Fibroblast of skin of abdomen (primary cell): Measurements from ENCODE around the gene GIMAP4.
"Not testable (repeated sequence)": the region's sequence is repeated elsewhere in the genome, so short reads cannot be mapped to it uniquely, and the experiment has no call there.

Experiments
- DNase-seq: peaks from one replicate; pipeline ENCODE4 v3.0.0-alpha.2; 2013

The GIMAP4 gene

GRCh38 chr7:150580638-150581394 lies 13.6 kb downstream of the GIMAP4 start:
- no peak for DNase-seq

- no peak for DNase-seq
Measured at GRCh38 chr7:150585199-150585598, 18.0 kb downstream of the GIMAP4 start.

GRCh38 chr7:150586068-150586784 lies 19.0 kb downstream of the GIMAP4 start:
- no peak for DNase-seq

GRCh38 chr7:150586785-150587152 lies 19.6 kb downstream of the GIMAP4 start:
- no peak for DNase-seq

GRCh38 chr7:150587551-150587950 lies 20.4 kb downstream of the GIMAP4 start:
- no peak for DNase-seq

- DNase-seq = no peak
Measured at GRCh38 chr7:150594805-150595204, 27.6 kb downstream of the GIMAP4 start.

- no peak for DNase-seq
Measured at GRCh38 chr7:150595361-150595760, 28.2 kb downstream of the GIMAP4 start.

- DNase-seq = not testable (repeated sequence)
Measured at GRCh38 chr7:150603600-150603999, 36.4 kb downstream of the GIMAP4 start.

GRCh38 chr7:150610233-150610632 lies 43.0 kb downstream of the GIMAP4 start:
- DNase-seq = no peak

- DNase-seq = no peak
Measured at GRCh38 chr7:150612925-150613324, 45.7 kb downstream of the GIMAP4 start.

GRCh38 chr7:150613880-150614279 lies 46.7 kb downstream of the GIMAP4 start:
- DNase-seq = no peak

- DNase-seq = not testable (repeated sequence)
Measured at GRCh38 chr7:150614426-150614825, 47.2 kb downstream of the GIMAP4 start.

- not testable (repeated sequence) for DNase-seq
Measured at GRCh38 chr7:150615221-150615755, 48.1 kb downstream of the GIMAP4 start.

- DNase-seq = no peak
Measured at GRCh38 chr7:150620061-150620460, 52.9 kb downstream of the GIMAP4 start.

- no peak for DNase-seq
Measured at GRCh38 chr7:150620617-150621371, 53.6 kb downstream of the GIMAP4 start.

- DNase-seq = no peak
Measured at GRCh38 chr7:150621376-150621775, 54.2 kb downstream of the GIMAP4 start.
